Measurements from ENCODE around the gene MZB1. TPM values are rescaled to one million over a fixed set of nuclear protein-coding genes. Genes with fewer than 3 reads are reported as not detected.

Gene MZB1
- total and polyA plus RNA-seq, 2 of the 8 experiments (the other 6 are each of a cell fraction or from before 2014, with no cell fraction given) = 0.39 to 0.47 TPM

DNA sequence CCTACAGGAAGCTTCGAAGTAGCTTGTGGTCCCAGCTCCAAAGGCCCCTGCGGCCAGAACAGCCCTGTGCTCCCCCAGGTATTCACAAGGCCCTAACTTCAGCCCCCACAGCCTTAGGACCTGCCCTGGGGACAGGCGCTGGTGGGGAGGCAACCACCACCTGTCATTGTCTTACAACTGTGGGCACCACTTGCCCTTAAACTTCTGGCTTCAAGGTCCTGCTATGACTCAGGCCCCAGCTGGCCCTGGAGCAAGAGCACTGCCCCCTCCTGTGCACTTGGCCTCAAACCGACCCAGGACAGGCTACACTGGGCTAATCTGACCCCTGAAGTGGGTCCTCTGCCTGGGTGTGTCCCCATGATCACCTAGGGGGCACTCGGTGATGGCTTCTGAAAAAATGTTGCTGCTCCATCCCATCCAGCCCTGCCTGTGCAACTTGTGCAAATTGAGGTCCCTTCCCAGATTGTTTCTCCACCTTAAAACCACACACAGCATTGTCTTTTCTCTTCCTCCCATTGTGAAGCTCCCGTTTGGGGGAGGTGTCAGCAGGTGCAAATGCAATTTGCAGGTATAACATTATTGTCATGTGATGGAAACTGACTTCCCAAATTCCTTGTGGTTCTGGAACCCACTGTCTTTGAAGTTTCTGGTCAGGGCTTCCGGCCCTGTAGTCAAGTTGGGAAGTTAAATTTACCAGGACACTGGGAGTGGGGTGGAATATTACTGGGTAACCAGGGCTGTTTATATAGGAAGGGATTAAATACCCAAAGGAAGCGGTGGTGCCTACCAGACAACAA, 6.3 kb upstream of the MZB1 start (continued):
- TF ChIP-seq, protein P1, sequence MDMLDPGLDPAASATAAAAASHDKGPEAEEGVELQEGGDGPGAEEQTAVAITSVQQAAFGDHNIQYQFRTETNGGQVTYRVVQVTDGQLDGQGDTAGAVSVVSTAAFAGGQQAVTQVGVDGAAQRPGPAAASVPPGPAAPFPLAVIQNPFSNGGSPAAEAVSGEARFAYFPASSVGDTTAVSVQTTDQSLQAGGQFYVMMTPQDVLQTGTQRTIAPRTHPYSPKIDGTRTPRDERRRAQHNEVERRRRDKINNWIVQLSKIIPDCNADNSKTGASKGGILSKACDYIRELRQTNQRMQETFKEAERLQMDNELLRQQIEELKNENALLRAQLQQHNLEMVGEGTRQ (IDR thresholded peaks at IDR 0.05; ENCODE audit: low read length) = no peak
- TF ChIP-seq, protein P2, sequence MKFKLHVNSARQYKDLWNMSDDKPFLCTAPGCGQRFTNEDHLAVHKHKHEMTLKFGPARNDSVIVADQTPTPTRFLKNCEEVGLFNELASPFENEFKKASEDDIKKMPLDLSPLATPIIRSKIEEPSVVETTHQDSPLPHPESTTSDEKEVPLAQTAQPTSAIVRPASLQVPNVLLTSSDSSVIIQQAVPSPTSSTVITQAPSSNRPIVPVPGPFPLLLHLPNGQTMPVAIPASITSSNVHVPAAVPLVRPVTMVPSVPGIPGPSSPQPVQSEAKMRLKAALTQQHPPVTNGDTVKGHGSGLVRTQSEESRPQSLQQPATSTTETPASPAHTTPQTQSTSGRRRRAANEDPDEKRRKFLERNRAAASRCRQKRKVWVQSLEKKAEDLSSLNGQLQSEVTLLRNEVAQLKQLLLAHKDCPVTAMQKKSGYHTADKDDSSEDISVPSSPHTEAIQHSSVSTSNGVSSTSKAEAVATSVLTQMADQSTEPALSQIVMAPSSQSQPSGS (IDR thresholded peaks at IDR 0.05; ENCODE audit: low read length) = no peak
